GM23248 (cell line): Measurements from ENCODE around the gene MLST8.

Source experiments
- EZH2 ChIP-seq: fragments of 200-600 bp; sonication (generic); IDR thresholded peaks from 2 replicates; pipeline ENCODE4 v1.6.1; 2018; ENCODE audit warnings: antibody characterized with exemption, mild to moderate bottlenecking; ENCODE audit not compliant: insufficient read depth, poor library complexity, severe bottlenecking
- EZH2phosphoT487 ChIP-seq: fragments of 200-600 bp; sonication (generic); IDR thresholded peaks from 2 replicates; pipeline ENCODE4 v1.6.1; 2018; ENCODE audit warnings: antibody characterized with exemption, moderate library complexity, mild to moderate bottlenecking, low read depth; ENCODE audit not compliant: insufficient read depth

DNA sequence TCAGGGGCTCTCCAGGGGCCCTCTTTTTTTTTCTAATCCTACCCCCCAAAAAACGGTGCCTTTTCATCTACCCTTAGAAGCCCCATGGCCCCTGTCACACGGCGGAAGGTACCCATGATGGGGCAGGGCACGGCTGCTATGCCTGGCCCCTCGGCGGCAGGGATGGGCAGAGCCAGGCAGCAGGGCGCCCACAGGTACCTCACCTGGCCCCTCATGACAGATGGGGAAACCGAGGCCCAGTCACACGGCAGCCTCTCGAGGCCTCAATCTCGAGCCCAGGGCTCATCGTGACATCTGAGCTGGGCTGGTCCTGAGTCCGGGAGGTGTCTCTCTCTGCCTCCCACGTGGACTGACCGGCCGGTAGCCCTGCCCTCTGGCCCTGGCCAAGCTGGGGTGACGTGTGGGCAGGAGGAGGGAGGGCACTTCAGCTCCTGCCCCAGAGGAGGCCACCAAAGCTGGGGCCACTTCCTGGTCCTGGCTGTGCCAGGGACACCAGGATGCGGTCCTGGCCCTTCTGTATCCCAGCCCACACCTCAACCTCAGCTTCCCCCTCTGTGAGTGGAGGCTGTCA, 38.1 kb upstream of the MLST8 start:
- TF ChIP-seq EZH2phosphoT487 (no peak), EZH2 (no peak)
